HL-60 (cell line): Measurements from ENCODE around the gene STAG3.

Source experiments
- POLR2AphosphoS5 ChIP-seq: IDR thresholded peaks from 2 replicates; pipeline ENCODE4 v1.6.1; 2012; ENCODE audit warnings: low read depth
- TF ChIP-seq, protein P1 (sequence below): IDR thresholded peaks from 2 replicates; pipeline ENCODE4 v1.6.1; 2012; ENCODE audit warnings: low read depth; ENCODE audit not compliant: insufficient replicate concordance
- TF ChIP-seq, protein P2 (sequence below): IDR thresholded peaks from one replicate; pipeline ENCODE4 v1.5.1; 2011; ENCODE audit warnings: low read length, control low read depth, inconsistent platforms; ENCODE audit not compliant: insufficient read depth

- TF ChIP-seq, protein P1, sequence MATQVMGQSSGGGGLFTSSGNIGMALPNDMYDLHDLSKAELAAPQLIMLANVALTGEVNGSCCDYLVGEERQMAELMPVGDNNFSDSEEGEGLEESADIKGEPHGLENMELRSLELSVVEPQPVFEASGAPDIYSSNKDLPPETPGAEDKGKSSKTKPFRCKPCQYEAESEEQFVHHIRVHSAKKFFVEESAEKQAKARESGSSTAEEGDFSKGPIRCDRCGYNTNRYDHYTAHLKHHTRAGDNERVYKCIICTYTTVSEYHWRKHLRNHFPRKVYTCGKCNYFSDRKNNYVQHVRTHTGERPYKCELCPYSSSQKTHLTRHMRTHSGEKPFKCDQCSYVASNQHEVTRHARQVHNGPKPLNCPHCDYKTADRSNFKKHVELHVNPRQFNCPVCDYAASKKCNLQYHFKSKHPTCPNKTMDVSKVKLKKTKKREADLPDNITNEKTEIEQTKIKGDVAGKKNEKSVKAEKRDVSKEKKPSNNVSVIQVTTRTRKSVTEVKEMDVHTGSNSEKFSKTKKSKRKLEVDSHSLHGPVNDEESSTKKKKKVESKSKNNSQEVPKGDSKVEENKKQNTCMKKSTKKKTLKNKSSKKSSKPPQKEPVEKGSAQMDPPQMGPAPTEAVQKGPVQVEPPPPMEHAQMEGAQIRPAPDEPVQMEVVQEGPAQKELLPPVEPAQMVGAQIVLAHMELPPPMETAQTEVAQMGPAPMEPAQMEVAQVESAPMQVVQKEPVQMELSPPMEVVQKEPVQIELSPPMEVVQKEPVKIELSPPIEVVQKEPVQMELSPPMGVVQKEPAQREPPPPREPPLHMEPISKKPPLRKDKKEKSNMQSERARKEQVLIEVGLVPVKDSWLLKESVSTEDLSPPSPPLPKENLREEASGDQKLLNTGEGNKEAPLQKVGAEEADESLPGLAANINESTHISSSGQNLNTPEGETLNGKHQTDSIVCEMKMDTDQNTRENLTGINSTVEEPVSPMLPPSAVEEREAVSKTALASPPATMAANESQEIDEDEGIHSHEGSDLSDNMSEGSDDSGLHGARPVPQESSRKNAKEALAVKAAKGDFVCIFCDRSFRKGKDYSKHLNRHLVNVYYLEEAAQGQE: no peak
- TF ChIP-seq, protein P2, sequence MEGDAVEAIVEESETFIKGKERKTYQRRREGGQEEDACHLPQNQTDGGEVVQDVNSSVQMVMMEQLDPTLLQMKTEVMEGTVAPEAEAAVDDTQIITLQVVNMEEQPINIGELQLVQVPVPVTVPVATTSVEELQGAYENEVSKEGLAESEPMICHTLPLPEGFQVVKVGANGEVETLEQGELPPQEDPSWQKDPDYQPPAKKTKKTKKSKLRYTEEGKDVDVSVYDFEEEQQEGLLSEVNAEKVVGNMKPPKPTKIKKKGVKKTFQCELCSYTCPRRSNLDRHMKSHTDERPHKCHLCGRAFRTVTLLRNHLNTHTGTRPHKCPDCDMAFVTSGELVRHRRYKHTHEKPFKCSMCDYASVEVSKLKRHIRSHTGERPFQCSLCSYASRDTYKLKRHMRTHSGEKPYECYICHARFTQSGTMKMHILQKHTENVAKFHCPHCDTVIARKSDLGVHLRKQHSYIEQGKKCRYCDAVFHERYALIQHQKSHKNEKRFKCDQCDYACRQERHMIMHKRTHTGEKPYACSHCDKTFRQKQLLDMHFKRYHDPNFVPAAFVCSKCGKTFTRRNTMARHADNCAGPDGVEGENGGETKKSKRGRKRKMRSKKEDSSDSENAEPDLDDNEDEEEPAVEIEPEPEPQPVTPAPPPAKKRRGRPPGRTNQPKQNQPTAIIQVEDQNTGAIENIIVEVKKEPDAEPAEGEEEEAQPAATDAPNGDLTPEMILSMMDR: no peak
- no peak for TF ChIP-seq POLR2AphosphoS5
Observed at GRCh38 chr7:100174582-100174981, 3.1 kb upstream of the STAG3 start.
